Osteocyte (in vitro differentiated cells): Measurements from ENCODE around the gene GNG13. TPM values are rescaled to one million over a fixed set of nuclear protein-coding genes. Genes with fewer than 3 reads are reported as not detected.

ENCODE experiments used
- DNase-seq: peaks from one replicate; pipeline ENCODE4 v3.0.0; 2021; ENCODE audit warnings: mixed read lengths; ENCODE audit not compliant: unreplicated experiment; ENCODE audit errors: extremely low spot score
- H3K27ac Mint-ChIP-seq: one replicate; pipeline ENCODE4 v1.8.0; 2021; ENCODE audit warnings: mild to moderate bottlenecking, mixed read lengths; ENCODE audit not compliant: unreplicated experiment
- H3K27me3 Mint-ChIP-seq: one replicate; pipeline ENCODE4 v1.8.0; 2021; ENCODE audit warnings: mixed read lengths; ENCODE audit not compliant: unreplicated experiment
- H3K36me3 Mint-ChIP-seq: one replicate; pipeline ENCODE4 v1.8.0; 2021; ENCODE audit warnings: mixed read lengths; ENCODE audit not compliant: unreplicated experiment
- H3K4me1 Mint-ChIP-seq: one replicate; pipeline ENCODE4 v1.8.0; 2021; ENCODE audit warnings: mixed read lengths; ENCODE audit not compliant: unreplicated experiment
- H3K4me3 Mint-ChIP-seq: one replicate; pipeline ENCODE4 v1.8.0; 2021; ENCODE audit warnings: mild to moderate bottlenecking, moderate library complexity, mixed read lengths; ENCODE audit not compliant: unreplicated experiment
- H3K9me3 Mint-ChIP-seq: one replicate; pipeline ENCODE4 v1.8.0; 2021; ENCODE audit warnings: mixed read lengths; ENCODE audit not compliant: unreplicated experiment
- total RNA-seq: library from RNA; stranded (reverse); gene quantifications from 2 replicates; pipeline ENCODE4 v1.2.1, GENCODE V29; 2021
- TF ChIP-seq, protein P1 (sequence below): fragments of 200-600 bp; sonication (generic); IDR thresholded peaks from 2 replicates; pipeline ENCODE4 v1.5.0; 2021; ENCODE audit warnings: antibody characterized with exemption, mild to moderate bottlenecking, moderate library complexity

Gene GNG13
- total RNA-seq, 1 donor from 2014 or later, result not detected

DNA sequence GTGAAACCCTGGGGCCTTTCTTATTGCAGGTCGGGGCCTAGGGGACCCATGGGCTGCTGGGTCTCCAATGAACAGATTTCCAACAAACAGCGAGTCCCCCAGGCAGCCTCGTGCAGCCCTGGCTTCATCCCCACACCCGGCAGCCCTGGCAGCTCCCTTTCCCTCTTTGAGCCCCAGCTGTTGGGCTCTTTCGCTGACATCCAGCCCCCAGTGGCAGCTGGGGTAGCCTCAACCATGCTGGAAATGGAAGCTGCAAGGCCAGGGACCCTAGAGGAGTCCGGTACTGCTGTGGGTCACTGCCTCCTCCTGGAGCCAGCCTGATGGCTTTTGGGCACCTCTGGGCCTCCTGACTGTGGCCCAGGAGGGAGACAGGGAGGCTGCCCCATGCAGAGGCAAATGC is 18.3 kb downstream of the GNG13 start:
- Mint-ChIP-seq H3K4me3 (no peak overlapping the region), H3K9me3 (no peaks in the 10 kb centered on the region), H3K4me1 (peaks cover 5% of the 10 kb centered on the region), H3K36me3 (no peaks in the 10 kb centered on the region), H3K27ac (no peak overlapping the region), H3K27me3 (no peaks in the 10 kb centered on the region)
- DNase-seq, result no peak
- TF ChIP-seq, protein P1, sequence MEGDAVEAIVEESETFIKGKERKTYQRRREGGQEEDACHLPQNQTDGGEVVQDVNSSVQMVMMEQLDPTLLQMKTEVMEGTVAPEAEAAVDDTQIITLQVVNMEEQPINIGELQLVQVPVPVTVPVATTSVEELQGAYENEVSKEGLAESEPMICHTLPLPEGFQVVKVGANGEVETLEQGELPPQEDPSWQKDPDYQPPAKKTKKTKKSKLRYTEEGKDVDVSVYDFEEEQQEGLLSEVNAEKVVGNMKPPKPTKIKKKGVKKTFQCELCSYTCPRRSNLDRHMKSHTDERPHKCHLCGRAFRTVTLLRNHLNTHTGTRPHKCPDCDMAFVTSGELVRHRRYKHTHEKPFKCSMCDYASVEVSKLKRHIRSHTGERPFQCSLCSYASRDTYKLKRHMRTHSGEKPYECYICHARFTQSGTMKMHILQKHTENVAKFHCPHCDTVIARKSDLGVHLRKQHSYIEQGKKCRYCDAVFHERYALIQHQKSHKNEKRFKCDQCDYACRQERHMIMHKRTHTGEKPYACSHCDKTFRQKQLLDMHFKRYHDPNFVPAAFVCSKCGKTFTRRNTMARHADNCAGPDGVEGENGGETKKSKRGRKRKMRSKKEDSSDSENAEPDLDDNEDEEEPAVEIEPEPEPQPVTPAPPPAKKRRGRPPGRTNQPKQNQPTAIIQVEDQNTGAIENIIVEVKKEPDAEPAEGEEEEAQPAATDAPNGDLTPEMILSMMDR, result no peak

DNA sequence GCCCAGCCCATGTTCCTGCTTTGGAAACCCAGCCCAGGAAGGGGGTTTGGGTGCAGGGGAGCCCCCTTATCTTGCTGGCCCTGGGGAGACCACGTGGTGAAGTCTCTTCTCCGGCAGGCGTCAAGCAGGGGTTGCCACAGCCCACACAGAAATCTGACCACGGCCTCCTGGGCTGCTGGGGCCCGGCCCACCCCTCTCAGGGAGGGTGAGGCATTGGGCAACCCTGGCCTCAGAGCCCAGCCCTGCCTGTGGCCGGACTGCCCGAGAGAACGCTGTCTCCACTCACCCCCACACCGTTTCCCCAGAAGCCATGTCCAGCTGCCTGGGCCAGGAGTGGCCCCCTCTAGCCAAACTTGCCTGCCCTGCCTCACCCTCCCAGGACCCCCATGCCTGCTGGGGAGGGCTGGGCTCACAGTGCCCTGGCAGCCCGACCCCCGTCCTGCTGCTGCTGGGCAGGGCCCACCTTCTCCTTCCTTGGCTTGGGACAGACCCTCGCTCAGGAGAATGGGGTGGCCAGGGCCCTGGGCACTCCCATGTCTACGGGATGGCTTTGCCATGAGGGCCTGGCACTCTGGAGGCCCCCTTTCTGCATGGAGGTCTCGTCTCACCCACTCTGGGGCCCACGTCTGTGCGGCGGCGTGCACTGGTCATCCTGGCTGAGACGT is 19.1 kb downstream of the GNG13 start:
- DNase-seq, result no peak
- Mint-ChIP-seq H3K36me3 (no peaks in the 10 kb centered on the region), H3K27ac (no peak overlapping the region), H3K9me3 (no peaks in the 10 kb centered on the region), H3K4me1 (peaks cover 4% of the 10 kb centered on the region), H3K27me3 (no peaks in the 10 kb centered on the region), H3K4me3 (no peak overlapping the region)
- TF ChIP-seq, protein P1, result no peak

DNA sequence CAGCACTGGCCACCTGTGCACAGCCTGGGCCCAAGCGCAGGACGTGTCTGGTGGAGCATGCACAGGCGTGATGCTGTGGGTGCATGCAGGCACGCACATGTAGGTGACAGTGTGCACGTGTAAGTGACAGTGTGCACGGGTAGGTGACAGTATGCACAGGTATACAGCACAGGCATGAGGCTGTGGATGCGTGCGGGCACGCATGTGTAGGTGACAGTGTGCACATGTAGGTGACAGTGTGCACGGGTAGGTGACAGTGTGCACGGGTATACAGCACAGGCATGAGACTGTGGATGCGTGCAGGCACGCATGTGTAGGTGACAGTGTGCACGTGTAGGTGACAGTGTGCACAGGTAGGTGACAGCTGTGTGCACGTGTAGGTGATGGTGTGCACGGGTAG is 20.2 kb downstream of the GNG13 start:
- no peaks in the 10 kb centered on the region for H3K36me3 Mint-ChIP-seq
- H3K27ac Mint-ChIP-seq, result no peak overlapping the region
- H3K4me1 Mint-ChIP-seq, result peaks cover 4% of the 10 kb centered on the region
- no peak overlapping the region for H3K4me3 Mint-ChIP-seq
- no peak for DNase-seq
- TF ChIP-seq, protein P1, result no peak
- no peaks in the 10 kb centered on the region for H3K9me3 Mint-ChIP-seq
- no peaks in the 10 kb centered on the region for H3K27me3 Mint-ChIP-seq

DNA sequence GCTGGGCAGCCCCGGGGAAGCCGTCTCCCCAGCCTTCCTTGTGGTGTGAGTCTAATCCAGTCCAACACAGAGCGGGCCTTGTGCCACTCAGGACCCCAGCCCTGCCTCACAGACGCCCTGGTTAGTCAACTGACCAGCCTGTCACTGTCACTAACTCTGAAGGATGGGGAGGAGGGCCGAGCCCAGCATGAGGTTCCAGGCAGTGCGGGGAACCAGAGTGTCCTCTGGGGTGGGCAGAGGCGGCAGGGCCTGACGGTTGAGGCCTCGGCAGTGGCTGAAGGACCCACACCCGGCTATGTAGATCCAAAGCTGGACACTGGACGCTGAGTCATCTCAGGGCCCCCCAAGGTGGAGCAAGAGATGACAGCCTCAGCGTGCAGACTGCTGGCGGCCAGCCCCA is 21.0 kb downstream of the GNG13 start:
- no peaks in the 10 kb centered on the region for H3K9me3 Mint-ChIP-seq
- TF ChIP-seq, protein P1, result no peak
- H3K36me3 Mint-ChIP-seq, result no peaks in the 10 kb centered on the region
- H3K27me3 Mint-ChIP-seq, result no peaks in the 10 kb centered on the region
- H3K27ac Mint-ChIP-seq, result no peak overlapping the region
- H3K4me3 Mint-ChIP-seq, result no peak overlapping the region
- peaks cover 4% of the 10 kb centered on the region for H3K4me1 Mint-ChIP-seq
- DNase-seq, result no peak

DNA sequence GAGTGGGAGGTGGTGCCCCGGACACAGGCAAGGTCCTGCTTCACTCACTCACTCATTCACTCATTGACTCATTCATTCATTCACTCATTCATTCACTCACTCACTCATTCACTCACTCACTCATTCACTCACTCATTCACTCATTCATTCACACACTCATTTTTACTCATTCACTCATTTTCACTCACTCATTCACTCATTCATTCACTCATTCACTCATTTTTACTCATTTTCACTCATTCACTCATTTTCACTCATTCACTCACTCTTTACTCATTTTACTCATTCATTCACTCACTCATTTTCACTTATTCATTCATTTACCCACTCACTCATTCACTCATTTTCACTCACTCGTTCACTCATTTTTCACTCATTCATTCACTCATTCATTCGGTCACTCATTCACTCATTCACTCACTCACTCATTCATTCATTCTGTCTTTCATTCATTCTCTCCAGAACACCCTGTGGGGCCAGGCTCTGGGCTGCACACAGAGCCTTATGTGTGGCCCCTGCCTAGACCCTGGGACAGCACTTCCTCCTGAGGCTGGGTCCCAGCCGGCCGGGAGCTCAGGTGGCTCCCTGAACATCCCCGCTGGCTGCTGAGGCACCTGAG is 21.5 kb downstream of the GNG13 start:
- Mint-ChIP-seq H3K9me3 (no peaks in the 10 kb centered on the region), H3K27me3 (no peaks in the 10 kb centered on the region), H3K27ac (no peak overlapping the region), H3K4me1 (peaks cover 4% of the 10 kb centered on the region), H3K4me3 (no peak overlapping the region), H3K36me3 (no peaks in the 10 kb centered on the region)
- DNase-seq, result no peak
- TF ChIP-seq, protein P1, result no peak
